A549 treated with CpdA at 1 μM for 4 hours (cell line): ENCODE results near the gene GALNT16. TPM values are rescaled to one million over a fixed set of nuclear protein-coding genes. Genes with fewer than 3 reads are reported as not detected.

Source experiments
- total RNA-seq: library from RNA; stranded (reverse); fragments of 200-300 nt; extraction: Qiagen RNA extraction; gene quantifications from 5 replicates; pipeline ENCODE4 v1.2.3, GENCODE V29; 2022; ENCODE audit warnings: low read depth

GALNT16 gene
- 2.5 to 3.8 TPM (median 3.6 TPM) in 5 replicates for total RNA-seq

GRCh38 chr14:69259527-69260189, at the start of gene GALNT16:
TSS of gene GALNT16 (plus strand) at chr14:69260158. CDS start at chr14:69260291, 133 bp downstream.

GRCh38 chr14:69398053-69398817, 138.3 kb downstream of the GALNT16 start, which contains the start of the genes ERH and SLC39A9:
TSS of gene ERH (minus strand) at chr14:69398299. CDS start at chr14:69398233, 66 bp downstream.
TSS of gene SLC39A9 (plus strand) at chr14:69398692. CDS start at chr14:69399370, 678 bp downstream.

Other genes starting within 250 kb of the GALNT16 start
- 14.7 to 19.1 TPM (median 18.2 TPM) in 5 replicates for gene DCAF5, start 107.0 kb upstream of the GALNT16 start, total RNA-seq
- gene EXD2, start 68.7 kb upstream of the GALNT16 start, total RNA-seq = 10.9 to 13.1 TPM (median 12.6 TPM) in 5 replicates
- 309 to 358 TPM (median 344 TPM) in 5 replicates for gene ERH, start 138.1 kb downstream of the GALNT16 start, total RNA-seq
- gene SLC39A9, start 138.5 kb downstream of the GALNT16 start, total RNA-seq = 37.4 to 46.7 TPM (median 40.2 TPM) in 5 replicates
- gene PLEKHD1, start 224.6 kb downstream of the GALNT16 start, total RNA-seq = 0.02 to 0.03 TPM in 2 of 5 replicates, not detected in the others